Measurements from ENCODE around the gene ZNF354C.

Gene ZNF354C

DNA sequence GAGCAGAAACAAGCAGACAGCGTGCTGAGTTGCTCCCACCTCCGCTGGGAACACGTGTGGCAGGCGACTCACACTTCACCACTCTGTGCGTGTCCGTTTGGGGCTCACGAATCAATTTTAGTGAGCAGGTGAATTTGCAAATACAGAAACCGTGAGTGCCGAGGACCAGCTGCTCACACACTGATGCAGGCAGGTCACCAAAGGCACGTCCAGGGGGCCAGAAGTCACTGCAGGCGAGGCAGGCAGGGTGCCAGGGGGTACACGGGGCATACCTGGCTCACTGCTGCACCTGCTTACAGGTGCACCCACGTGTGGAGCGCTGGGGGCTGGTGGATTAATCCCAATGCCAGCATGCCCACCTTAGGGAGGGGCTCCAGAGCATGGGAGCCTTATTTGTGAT lies 68.8 kb downstream of the ZNF354C start:
- no peak for DNase-seq

GRCh38 chr5:179129607-179130071 lies 69.5 kb downstream of the ZNF354C start:
- DNase-seq = no peak

- DNase-seq = no peak
Observed at GRCh38 chr5:179130101-179130681, 70.0 kb downstream of the ZNF354C start.

GRCh38 chr5:179131321-179131835 lies 71.2 kb downstream of the ZNF354C start:
- no peak for DNase-seq

DNA sequence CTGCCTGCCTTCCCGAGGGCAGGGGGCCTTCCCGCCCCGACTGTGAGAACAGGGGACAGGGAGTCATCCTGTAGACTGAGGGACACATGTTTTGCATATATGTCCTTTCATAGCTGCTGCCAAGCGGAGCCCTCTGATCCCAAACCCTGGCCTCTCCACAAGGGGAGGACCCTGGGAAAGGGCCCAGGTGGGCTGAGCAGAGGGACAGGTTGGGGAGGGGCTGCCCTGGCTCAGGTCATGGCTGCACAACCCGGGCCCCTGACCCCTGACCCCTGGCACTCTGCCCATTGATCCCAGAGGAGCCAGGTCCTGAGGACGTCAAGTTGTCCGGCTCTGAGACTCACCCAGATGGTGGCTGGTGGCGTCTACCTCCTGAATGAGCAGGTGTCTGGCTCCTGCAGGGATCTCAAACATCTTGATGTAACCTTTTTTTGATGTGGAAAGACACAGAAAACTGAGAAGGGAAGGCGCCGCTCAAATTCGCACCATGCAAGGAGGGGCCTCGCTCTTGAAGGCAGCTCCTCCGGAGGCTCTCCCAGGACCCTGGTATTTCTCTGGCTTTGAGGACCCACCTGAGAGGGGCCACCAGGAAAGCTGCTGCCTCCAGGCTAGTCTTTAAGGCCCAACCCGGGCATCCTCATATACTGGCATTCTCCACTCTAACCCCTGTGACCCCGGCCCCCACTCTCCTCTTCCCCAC lies 71.9 kb downstream of the ZNF354C start:
- DNase-seq = no peak

GRCh38 chr5:179132586-179133355 lies 72.6 kb downstream of the ZNF354C start:
- DNase-seq = no peak

Measured in NCI-H226 (cell line).